ENCODE results near the gene ITGA2. TPM values are rescaled to one million over a fixed set of nuclear protein-coding genes. Genes with fewer than 3 reads are reported as not detected.

Gene ITGA2
- total and polyA plus RNA-seq, 3 donors from 2014 or later: 0.90 to 1.7 (median 1.0) TPM

GRCh38 chr5:52947208-52947607 lies 41.9 kb upstream of the ITGA2 start:
- no peak for DNase-seq
- 71 to 73% methylated on average over 4 of the region's 4 CpGs for WGBS, 2 donors
- no peaks in the 10 kb centered on the region for H3K27me3 ChIP-seq
- no peaks in the 10 kb centered on the region for H3K4me1 ChIP-seq
- TF ChIP-seq POLR2A (IDR thresholded peaks at IDR 0.05) (no peak), CTCF (IDR thresholded peaks at IDR 0.05) (no peak)
- intact Hi-C loops (cut with DNase I; ENCODE audit: low total_unique reads): no loop called here
- no peak overlapping the region for H3K4me3 ChIP-seq
- H3K36me3 ChIP-seq (ENCODE audit: low read depth, missing control alignments): no peaks in the 10 kb centered on the region
- no peak overlapping the region for H3K27ac ChIP-seq
- H3K9me3 ChIP-seq: no peaks in the 10 kb centered on the region

DNA sequence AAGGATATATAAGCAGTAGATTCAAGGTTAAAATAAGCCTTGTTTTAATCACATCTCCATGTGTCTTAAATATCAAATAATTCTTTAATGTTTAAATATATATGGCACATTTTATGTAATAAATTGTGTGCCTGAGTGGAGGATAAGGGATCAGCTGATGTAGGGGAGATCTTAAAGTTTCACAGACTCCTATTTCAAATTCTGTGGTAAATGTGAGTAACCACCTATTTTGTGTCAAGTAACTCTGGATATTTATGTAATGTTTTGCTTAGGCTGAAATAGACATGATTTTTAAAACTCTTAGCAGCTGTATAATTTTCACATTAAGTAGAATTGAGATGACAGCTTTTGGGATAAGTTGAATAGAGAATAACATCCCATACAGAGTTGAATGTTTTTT lies 41.3 kb upstream of the ITGA2 start:
- H3K4me3 ChIP-seq: no peak overlapping the region
- no peaks in the 10 kb centered on the region for H3K36me3 ChIP-seq (ENCODE audit: low read depth, missing control alignments)
- TF ChIP-seq POLR2A (IDR thresholded peaks at IDR 0.05): no peak
- TF ChIP-seq CTCF (IDR thresholded peaks at IDR 0.05): no peak
- H3K27ac ChIP-seq: no peak overlapping the region
- H3K4me1 ChIP-seq: no peaks in the 10 kb centered on the region
- intact Hi-C loops (cut with DNase I; ENCODE audit: low total_unique reads): no loop called here
- no peaks in the 10 kb centered on the region for H3K27me3 ChIP-seq
- H3K9me3 ChIP-seq: no peaks in the 10 kb centered on the region
- no peak for DNase-seq

GRCh38 chr5:52948418-52949076 lies 40.6 kb upstream of the ITGA2 start:
- intact Hi-C loops (cut with DNase I; ENCODE audit: low total_unique reads): no loop called here
- Histone ChIP-seq H3K9me3 (no peaks in the 10 kb centered on the region), H3K4me1 (no peaks in the 10 kb centered on the region), H3K27ac (no peak overlapping the region), H3K36me3 (ENCODE audit: low read depth, missing control alignments) (no peaks in the 10 kb centered on the region), H3K27me3 (no peaks in the 10 kb centered on the region), H3K4me3 (no peak overlapping the region)
- TF ChIP-seq CTCF (IDR thresholded peaks at IDR 0.05) (peak; percentile 51 to 72 (median 69)), POLR2A (IDR thresholded peaks at IDR 0.05) (no peak)
- DNase-seq: peak; percentile 79
- WGBS, 2 donors: 60 to 64% methylated on average over 1 of the region's 1 CpG

DNA sequence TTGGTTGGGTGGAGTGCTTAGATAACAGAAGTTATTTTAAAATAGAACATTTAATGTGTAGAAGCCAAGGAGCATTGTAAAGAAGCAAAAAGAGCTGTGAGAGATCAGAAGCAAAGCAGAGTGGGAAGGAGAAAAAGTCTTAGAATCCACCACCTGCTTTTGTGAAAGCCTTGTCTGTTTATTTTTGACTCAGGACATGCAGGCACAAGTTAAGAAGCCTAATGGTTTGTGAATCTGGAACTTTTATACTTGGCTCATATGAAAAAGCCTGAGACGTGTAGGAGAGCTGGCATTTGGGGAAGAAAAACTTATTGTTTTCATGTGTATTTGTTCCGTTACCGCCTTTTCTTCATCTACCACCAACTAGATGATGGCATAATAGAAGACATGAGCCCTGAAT lies 38.5 kb upstream of the ITGA2 start:
- no peak for DNase-seq
- intact Hi-C loops (cut with DNase I; ENCODE audit: low total_unique reads): loop anchor here (10.0 kb wide), 1 partner anchor 154 kb away; the partner anchor contains the start of gene MOCS2
- no peak overlapping the region for H3K4me3 ChIP-seq
- TF ChIP-seq POLR2A (IDR thresholded peaks at IDR 0.05) (no peak), CTCF (IDR thresholded peaks at IDR 0.05) (no peak)
- H3K36me3 ChIP-seq (ENCODE audit: low read depth, missing control alignments): no peaks in the 10 kb centered on the region
- no peak overlapping the region for H3K27ac ChIP-seq
- no peaks in the 10 kb centered on the region for H3K27me3 ChIP-seq
- H3K9me3 ChIP-seq: no peaks in the 10 kb centered on the region
- WGBS, 2 donors: 95 to 96% methylated on average over 3 of the region's 3 CpGs
- H3K4me1 ChIP-seq: no peaks in the 10 kb centered on the region

GRCh38 chr5:52952483-52952882 lies 36.7 kb upstream of the ITGA2 start:
- no peak overlapping the region for H3K4me3 ChIP-seq
- H3K27me3 ChIP-seq: no peaks in the 10 kb centered on the region
- TF ChIP-seq CTCF (IDR thresholded peaks at IDR 0.05) (no peak), POLR2A (IDR thresholded peaks at IDR 0.05) (no peak)
- no peaks in the 10 kb centered on the region for H3K36me3 ChIP-seq (ENCODE audit: low read depth, missing control alignments)
- H3K27ac ChIP-seq: no peak overlapping the region
- DNase-seq: no peak
- intact Hi-C loops (cut with DNase I; ENCODE audit: low total_unique reads): loop anchor here (10.0 kb wide), 1 partner anchor 152 kb away; the partner anchor contains the start of gene MOCS2
- 94% methylated on average over 1 of the region's 1 CpG for WGBS, 2 donors
- no peaks in the 10 kb centered on the region for H3K9me3 ChIP-seq
- H3K4me1 ChIP-seq: no peaks in the 10 kb centered on the region

All from testis (tissue), 3 donors.